SH-SY5Y (cell line): ENCODE measurements around the gene ZNF276.
A peak's percentile ranks its signal among the peaks of the same experiment; 100 is the strongest.

Experiments used
- GATA2 ChIP-seq: IDR thresholded peaks from 2 replicates; pipeline ENCODE4 v1.6.1; 2011; ENCODE audit warnings: mild to moderate bottlenecking, low read depth, low read length
- GATA3 ChIP-seq: IDR thresholded peaks from 2 replicates; pipeline ENCODE4 v1.6.1; 2011; ENCODE audit warnings: low read depth, mild to moderate bottlenecking, low read length, moderate library complexity

Gene ZNF276

GRCh38 chr16:89770367-89770766, 49.0 kb downstream of the ZNF276 start:
- TF ChIP-seq GATA2 (no peak), GATA3 (no peak)

DNA sequence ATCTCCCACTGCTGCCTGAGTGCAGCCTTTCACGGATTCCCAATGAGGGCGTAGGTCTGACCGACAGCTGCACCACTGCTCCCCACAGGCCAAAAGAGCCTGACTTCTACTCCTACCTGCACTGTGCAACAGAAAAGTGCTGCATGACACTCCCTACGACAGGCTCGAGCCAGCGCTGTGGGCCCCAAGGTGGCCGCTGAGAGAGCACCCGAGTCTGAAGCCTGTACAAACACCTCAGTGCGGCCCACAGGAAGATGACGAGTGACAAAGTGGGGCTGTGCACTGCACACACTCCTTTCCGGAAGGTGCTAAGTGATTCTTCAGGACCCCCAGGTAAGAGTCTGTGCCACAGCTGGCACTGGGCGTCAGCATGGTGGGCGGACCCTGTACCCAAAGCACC, 53.9 kb downstream of the ZNF276 start:
- TF ChIP-seq GATA3 (no peak), GATA2 (no peak)

- no peak for TF ChIP-seq GATA3
- TF ChIP-seq GATA2, result no peak
Measured at GRCh38 chr16:89779231-89779908, 58.0 kb downstream of the ZNF276 start.

GRCh38 chr16:89779909-89780305, 58.6 kb downstream of the ZNF276 start:
- no peak for TF ChIP-seq GATA3
- TF ChIP-seq GATA2, result no peak

GRCh38 chr16:89782489-89782888, 61.2 kb downstream of the ZNF276 start:
- TF ChIP-seq GATA2 (no peak), GATA3 (no peak)

GRCh38 chr16:89784406-89784805, 63.1 kb downstream of the ZNF276 start:
- no peak for TF ChIP-seq GATA2

DNA sequence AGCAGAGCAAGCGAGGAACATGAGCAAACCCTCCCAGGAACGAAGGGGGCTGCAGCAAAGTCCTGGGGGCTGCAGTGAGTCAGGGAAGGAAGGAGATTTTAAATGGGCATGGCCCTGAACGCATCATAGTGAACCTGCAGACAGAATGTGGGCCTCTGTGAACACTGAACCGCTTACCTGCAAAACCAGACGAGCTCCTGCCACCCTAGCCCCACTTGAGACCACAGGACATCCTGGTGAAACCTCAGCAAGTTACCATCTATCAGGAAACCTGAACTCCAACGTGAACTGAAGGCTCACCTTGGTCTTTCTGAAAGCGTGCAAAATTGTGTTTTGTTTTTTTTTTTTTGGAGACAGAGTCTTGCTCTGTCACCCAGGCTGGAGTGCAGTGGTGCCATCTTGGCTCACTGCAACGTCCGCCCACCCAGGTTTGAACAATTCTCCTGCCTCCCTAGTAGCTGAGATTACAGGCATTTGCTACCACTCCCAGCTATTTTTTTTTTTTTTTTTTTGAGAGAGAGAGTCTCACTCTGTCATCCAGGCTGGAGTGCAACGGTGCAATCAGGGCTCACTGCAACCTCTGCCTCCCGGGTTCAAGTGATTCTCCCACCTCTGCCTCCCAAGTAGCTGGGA, 64.3 kb downstream of the ZNF276 start:
- TF ChIP-seq GATA3 (no peak), GATA2 (no peak)

DNA sequence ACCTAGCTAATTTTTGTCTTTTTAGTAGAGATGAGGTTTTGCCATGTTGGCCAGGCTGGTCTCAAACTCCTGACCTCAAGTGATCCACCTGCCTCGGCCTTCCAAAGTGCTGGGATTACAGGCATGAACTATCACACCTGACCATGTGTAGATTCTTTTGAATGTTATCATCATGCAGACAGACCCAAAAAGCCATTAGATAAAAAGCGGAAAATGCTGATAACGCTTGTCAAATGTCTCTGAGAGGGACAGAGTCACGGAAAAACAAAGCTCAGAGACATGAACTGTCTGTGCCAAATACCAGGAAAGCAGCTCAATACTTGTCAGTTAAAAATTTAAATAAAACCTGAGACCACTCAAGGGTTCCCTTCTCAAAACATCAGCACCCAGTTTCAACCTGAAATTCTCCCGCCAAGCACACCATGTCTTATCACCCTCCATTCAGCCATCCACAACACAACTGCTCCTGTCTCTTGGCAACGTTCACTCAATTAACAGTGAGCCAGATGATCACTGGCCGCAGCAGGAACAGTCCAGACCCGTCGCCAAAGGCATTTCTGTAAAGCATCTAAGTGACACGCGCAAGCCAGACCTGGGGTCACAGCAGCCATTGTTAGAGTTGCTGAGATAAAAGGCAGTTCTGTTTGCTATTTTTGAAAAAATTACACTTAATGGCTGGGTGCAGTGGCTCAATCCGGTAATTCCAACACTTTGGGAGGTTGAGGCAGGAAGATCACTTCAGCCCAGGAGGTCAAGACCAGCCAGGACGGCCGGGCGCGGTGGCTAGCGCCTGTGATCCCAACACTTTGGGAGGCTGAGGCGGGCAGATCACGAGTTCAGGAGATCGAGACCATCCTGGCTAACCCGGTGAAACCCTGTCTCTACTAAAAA, 65.4 kb downstream of the ZNF276 start:
- TF ChIP-seq GATA3 (no peak; the same call in none of the 2 replicates), GATA2 (peak; percentile 80)

GRCh38 chr16:89787365-89787805, 66.0 kb downstream of the ZNF276 start:
- no peak for TF ChIP-seq GATA3
- TF ChIP-seq GATA2, result no peak
